Heart left ventricle (tissue), 13 donors: Measurements from ENCODE around the gene DSCAML1.

Experiments used
- CTCF ChIP-seq, 12 donors: fragments of 200-600 bp; sonication (generic) in 4 of 12; IDR thresholded peaks; one replicate each; pipeline versions ENCODE4 v1.5.0 to v1.8.0; 2018 to 2022; ENCODE audit warnings: antibody characterized with exemption in 12 of 12, mild to moderate bottlenecking in 5 of 12
- POLR2A ChIP-seq, 2 donors: fragments of 450-650 bp; IDR thresholded peaks; one replicate each; pipeline ENCODE4 v1.6.1; 2017; ENCODE audit warnings: antibody characterized with exemption in 2 of 2, mild to moderate bottlenecking in 2 of 2, moderate library complexity in 2 of 2
- donor health status: ischemic (EF 13 %, LVEDD 7.1; RV severe dilation, severe dysfunction).
- donor health status: DM: no; HTN: yes; CAD: no.
- donor health status: DM: no; HTN: no; CAD: no.
- donor health status: ischemic (EF 25% LVEDD 6.9; RV normal size, moderate dysfunction).
- donor health status: ischemic (EF 25% LVEDD 5.7; RV mildly dilated, moderate dysfunction).
- donor health status: ischemic (EF 35%, LVEDD 5.7; RV mildly dilated, moderate dysfunction).
- donor health status: nonischemic (EF 11% LVEDD 7.7; RV severe dilation, severe dysfunction).
- donor health status: DM: yes; HTN: yes; CAD: no.
- donor health status: PGD.
- donor health status: ischemic (EF 29% LVEDD 5.4; RV normal size, mild dysfunction).
- donor health status: nonischemic (EF 23%, LVEDD 6.1; RV moderate dilation, normal function).

GRCh38 chr11:117559698-117560097 is 237.3 kb downstream of the DSCAML1 start:
- TF ChIP-seq CTCF (IDR thresholded peaks at IDR 0.05) = no peak
- no peak for TF ChIP-seq POLR2A (IDR thresholded peaks at IDR 0.05)
